ENCODE results near the gene C2CD4A.
"Not testable (repeated sequence)": the region's sequence is repeated elsewhere in the genome, so short reads cannot be mapped to it uniquely, and the experiment has no call there.

Gene C2CD4A, protein sequence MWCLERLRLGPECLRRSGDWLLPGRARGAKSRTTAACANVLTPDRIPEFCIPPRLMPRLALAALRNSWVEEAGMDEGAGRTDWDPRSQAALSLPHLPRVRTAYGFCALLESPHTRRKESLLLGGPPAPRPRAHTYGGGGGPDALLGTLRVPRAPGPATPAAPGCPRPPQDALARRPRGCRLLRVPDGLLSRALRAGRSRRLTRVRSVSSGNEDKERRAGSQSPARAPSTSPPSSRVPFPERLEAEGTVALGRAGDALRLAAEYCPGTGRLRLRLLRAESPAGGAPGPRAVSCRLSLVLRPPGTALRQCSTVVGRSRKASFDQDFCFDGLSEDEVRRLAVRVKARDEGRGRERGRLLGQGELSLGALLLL

DNA sequence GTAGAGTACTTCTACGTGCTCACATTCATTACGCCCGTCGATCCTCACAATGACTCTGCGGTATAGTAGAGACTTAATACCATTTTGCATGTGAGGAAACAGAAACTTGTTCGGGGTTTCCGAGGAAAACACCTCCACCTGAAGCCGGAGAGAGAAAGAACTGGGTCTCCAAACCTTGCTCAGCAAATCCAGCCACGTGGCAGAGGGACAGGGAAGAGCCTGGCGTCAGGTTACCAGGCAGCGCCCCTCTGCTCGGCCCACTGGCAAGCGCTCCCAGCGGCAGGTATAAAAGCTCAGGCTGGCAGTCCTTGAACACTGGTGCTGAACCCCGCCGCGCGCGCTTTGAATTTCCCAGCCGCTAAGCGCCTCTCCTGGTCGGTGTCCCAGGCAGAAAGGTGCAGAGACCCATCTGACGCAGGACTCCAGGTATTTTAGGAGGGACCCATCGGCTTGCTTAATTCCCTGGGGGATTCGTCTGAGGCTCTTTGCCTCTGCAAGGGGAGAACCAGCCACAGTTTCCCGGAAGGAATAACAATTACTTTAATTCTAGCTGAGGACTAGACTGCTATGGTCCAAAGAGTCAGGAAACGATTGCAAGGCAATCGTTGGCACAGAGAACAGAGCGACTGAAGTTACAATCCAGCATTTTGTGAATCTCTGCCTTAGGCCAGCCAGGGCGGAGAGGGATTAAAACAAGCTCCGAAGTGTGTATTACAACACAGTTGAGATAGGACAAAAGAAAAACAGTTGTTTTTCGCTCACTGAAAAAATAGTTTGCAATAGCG is at the start of gene C2CD4A:
Gene C2CD4A (plus strand): TSS at position 315 of the 785 bp plus-strand sequence. CDS start 637 bp downstream, outside the sequence.
- peak; percentile 21 to 32 (median 22) for DNase-seq

DNA sequence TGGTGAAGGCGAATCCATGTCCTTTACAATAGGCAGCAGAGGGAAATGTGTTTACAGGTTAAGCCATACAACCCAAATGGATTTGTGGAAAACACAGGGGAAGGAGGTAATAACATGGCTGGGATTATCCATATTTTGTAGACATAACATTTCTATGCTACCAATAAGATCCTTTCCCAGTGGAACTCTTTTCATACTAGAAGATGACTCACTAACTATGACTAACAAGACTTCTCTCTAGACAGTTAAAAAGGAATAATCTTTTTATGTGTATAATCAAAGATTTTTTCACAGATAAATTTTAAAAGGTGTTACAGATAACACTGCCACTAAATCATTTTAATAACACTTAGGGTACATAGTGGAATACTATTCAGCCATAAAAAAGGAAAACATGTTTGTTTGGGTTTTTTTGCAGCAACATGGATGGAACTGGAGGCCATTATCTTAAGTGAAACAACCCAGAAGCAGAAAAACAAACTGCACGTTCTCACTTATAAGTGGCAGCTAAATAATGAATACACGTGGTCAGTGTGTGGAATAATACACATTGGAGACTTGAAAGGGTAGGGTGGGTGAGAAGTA is 46.1 kb upstream of the C2CD4A start:
- DNase-seq = no peak

DNA sequence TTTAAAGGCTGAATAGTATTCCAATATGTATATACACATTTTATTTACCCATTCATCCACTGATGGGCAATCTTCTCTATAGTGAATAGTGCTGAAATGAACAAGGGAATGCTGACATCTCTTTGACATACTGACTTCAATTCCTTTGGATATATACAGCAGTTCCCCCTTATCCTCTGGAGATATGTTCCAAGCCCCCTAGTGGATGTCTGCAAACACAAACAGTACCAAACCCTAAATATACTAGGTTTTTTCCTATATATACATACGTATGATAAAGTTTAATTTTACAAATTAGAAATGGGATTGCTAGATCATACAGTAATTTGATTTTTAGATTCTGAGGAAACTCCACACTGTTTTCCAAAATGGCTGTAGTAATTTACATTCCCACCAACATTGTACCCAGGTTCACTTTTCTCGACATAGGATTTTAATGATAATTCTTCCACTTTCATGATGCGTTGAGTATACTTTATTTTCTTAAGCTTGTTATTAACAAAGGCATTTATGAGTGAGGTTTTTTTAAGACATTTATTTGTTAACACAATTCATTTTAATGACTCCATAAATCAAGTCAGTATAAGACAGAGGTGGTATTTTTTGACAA is 44.7 kb upstream of the C2CD4A start:
- no peak for DNase-seq

DNA sequence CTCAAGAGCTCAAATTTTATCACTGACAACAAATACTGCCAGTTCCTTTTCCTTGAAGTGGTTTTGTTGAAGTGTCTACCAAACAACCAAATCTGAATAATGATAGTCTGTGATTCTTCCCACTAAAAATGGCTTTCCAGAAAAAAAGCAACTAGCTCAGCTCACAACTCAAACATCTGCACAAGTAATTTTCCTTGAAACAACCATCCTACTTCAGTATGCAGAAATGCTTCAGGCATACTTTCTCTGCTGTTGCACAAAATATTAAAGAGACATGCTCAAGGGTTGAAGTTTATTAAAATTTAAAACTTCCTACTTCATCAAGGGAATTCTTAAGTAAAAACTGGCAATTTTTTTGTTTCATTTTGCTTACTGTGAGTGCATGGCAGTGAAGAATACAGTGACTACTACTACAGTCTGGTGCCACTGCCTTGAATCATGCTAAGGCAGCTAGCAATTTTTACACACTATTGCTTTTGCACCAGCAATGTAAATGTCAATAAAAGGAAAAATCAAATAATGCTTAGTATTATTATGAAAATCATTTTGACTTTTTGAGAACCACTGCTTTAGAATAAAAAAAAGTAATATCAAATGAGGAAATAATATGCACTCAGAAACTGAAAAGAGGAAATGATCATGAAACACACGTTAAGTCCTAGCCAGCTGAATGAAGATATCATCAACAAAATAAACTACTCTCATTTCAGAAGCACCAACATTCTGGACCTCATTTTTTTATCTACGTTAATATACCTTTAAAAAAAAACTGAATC is 40.1 kb upstream of the C2CD4A start:
- no peak for DNase-seq

DNA sequence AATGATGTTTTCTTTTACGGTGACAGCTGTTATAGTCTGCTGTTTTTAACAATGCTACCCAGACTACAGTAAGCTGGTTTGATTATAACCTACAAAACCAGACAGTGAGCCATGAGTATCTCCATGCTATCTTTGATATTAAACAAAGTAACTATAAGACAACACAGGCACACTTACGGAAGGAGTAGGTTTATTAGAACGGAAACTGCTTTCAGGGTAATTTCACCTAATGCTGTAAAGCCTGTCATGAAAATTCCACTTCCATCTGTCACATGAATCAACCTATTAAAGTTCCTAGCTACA is 39.6 kb upstream of the C2CD4A start:
- DNase-seq = no peak

DNA sequence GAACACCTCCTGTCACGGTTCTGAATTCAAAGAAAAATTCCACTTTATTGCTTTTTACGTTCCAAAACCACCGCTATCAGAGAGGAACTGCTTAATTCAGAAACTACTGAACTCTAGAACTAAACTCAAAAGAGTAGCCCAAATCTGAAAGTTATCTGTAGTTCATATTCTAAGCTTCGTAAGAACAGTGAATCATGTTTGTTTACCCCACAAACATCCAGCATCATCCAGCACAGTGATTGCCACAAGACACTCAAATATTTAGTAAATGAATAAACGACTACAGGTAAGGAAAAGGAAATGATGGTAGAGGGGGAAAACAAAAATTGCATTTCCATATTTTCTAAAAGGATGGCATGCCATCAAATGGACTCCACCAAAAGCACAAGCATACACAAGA is 38.9 kb upstream of the C2CD4A start:
- no peak for DNase-seq

DNA sequence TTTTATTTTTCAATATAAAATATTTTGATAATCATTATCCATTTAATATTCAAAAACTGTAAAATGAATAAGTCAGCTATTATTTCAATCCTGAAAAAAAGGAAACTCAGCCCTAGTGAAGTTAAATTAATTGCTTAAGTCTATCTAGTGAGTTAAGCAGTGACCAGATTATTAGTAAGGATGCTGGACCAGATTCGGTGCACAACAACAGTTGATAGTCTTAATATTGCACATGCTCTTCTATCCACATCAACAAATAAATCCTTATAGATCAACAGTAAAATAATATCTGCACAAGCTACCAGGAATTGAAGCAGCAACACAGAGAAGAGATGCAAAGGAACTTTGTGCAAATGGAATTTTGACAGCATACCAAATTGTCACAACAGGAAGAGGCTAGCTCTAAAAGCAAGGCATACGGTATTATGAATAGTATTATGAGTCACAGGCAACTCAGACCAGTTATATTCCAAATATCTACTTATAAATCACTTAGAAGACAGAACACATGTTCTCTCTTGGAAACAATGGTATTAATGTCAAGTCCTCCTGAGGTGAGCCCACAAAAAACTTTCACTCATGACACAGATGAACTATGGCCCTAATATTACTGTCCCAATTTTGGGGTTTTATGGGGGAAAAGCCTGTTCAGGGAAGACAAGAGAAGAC is 31.4 kb upstream of the C2CD4A start:
- DNase-seq = no peak

DNA sequence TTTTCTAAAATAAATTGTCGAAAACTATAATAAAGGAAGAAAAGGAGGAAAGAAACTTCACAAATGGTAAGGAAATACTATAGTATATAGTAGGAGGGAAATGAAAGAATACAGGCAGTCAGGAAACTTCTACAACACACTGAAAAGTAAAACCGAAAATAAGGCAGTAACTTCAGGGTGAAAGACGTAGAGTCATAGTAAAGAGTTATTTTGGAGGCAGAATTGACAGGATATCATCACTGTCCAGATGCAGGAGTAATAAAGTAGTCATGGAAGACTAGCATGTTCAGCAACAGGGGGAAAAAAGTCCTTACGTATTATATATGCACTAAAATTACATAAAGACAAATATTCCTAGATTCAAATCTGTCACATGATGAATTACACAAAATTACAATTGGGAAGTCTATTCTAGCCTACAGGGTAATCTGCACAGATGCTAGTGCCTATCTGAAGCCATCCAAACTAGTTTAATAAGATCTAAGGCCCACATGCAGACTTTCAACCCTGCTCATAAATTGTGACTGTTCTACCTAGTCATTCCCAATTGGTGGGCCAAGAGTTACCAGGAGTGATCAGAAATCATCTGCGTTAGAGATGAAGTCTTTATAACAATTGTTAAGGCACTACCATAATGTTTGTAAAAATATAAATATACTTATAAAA is 20.6 kb upstream of the C2CD4A start:
- no peak for DNase-seq

DNA sequence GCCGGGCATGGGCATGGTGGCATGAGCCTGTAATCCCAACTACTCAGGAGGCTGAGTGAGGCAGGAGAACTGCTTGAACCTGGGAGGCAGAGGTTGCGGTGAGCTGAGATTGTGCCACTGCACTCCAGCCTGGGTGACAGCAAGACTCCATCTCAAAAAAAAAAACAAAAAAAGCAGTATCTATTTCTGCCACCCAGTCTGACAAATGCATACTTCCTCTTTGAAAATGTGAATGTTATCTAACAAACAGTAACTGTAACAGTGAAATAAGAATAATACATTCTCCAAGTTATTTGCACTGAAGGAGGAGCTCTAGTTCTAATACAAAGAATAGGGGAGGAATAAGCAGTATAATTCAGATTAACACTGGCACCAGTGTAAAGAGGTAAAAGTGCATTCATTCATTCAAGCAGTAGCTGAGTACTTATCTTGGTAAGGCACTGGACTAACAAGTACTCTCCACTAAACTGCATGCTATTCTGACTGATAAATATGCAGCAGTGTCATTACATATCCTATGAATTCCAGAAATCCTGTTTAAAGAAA is 19.4 kb upstream of the C2CD4A start:
- no peak for DNase-seq

DNA sequence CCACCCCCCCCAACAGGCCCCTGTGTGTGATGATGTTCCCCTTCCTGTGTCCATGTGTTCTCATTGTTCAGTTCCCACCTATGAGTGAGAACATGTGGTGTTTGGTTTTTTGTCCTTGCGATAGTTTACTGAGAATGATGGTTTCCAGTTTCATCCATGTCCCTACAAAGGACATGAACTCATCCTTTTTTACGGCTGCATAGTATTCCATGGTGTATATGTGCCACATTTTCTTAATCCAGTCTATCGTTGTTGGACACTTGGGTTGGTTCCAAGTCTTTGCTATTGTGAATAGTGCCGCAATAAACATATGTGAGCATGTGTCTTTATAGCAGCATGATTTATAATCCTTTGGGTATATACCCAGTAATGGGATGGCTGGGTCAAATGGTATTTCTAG is 18.5 kb upstream of the C2CD4A start:
- not testable (repeated sequence) for DNase-seq

DNA sequence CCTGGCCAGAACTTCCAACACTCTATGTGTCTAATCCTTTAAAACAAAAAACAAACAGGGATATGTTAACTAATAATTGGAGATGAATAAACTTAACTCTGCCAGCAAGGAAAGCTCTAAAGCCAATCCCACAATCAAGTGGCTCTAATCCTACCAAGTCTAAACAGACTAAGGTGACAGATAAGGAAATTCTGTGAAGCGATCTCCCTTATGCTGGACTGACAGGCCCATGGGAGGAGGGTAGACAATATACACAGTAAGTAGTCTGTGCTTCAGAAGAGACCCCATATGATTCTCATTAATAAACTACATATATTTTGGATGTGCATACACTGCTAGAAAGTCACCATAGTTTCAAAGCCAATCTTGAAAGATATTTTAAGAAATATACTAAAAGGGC is 16.7 kb upstream of the C2CD4A start:
- no peak for DNase-seq

DNA sequence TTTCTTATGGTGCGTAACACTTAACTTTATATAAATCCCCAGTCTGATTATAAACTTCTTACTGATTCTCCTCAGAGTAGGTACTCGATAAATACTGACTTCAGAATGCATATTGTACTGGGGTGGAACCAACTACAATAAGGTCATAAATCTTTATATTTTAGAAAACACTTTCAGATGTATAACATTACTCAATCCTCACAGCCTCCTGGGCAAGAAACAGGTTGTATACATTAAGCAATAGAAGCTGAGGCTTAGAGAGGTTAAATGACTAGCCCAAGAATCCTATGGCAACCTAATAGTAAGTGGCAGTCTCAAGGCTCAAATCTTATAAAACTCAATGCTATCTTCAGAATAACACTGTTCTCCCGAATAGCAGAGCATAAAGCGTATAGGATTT is 15.6 kb upstream of the C2CD4A start:
- DNase-seq = no peak

DNA sequence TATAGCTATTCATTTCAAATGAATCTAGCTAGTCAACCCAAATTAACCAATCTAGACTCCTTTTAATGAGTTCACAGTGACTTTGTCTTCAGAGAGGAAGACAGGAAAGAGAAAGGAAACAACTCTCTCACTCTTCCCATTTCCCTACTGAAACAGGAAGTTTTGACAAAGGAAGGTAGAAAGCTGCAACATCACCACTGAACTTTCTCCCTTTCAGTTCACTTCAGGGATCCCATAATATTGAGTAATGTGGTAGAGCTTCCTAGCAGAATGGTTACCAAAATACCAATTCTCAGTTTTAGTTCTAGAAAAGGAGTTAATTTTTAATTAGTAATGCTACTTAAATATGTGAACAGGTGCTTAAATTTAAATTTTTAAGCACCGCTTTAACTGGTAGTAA is 14.1 kb upstream of the C2CD4A start:
- DNase-seq = no peak

DNA sequence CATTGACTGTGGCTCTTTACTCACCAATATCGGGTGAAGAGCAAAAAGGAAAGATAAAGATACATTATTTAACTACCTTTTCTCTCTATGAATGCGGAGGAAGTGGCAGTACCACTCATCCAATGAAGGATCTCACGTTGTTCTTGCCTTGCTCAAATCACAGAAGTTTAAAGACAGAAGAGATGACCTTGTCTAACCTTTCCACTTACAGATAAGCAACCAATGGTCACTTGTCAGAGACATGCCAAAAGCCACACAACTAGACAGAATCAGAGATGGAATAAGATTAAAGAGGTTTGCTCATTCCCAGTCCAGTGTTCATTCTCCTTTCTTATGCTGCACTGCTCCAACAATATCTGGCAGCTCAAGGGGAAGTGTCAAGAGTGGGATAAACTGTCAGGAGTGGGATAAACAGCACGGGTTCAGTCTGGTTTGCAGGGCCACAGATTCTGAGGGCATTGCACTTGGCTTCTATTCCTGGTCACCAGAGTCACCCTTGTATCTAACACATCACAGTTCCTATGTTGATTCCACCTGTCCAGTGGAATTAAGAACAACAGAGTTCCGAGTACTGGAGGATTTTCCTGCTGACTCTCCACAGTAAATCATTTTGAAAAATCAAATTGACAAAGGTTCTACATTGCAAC is 13.2 kb upstream of the C2CD4A start:
- no peak for DNase-seq

DNA sequence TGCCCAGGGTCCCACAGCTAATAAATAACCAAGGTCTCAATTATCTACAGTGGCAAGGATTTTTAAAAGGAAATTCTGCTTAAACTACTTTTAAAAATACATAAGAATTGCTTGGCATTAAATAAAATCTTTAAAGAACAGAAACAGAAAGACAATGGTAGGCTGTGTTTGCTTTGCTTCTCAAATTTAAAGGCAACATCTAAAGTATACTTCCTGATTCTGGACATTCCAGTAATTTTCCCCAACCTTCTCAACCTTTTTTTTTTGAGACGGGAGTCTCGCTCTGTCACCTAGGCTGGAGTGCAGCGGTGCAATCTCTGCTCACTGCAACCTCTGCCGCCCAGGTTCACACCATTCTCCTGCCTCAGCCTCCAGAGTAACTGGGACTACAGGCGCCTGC is 11.8 kb upstream of the C2CD4A start:
- DNase-seq = no peak

DNA sequence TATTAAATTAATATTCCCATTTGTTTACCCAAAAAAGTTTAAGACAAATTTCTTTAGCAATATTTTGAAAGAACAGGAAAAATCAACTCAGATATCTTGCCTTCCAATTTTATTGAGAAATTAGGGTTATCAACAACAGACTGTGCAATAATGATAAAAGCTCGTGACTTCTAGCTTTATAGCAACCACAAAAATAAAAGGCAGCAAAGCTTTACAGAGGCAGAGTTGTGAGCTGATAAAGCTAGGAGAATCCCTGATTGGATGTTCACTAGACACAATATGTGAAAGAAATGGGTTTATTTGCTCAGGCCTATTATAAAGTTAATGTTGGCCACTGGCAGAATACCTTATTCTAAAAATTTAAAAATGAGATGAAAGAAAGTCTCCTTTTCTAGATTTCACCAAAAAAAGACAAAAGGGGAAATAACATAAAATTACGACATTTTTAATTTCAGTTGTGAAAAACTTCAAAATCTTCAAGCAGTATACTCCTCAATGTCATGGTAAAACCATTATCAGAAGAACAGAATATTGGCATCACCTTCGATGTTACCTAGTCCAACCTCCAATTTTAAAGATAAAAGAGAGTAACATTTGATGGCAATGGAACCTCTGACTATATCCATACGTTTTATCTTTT is 9.3 kb upstream of the C2CD4A start:
- DNase-seq = no peak

DNA sequence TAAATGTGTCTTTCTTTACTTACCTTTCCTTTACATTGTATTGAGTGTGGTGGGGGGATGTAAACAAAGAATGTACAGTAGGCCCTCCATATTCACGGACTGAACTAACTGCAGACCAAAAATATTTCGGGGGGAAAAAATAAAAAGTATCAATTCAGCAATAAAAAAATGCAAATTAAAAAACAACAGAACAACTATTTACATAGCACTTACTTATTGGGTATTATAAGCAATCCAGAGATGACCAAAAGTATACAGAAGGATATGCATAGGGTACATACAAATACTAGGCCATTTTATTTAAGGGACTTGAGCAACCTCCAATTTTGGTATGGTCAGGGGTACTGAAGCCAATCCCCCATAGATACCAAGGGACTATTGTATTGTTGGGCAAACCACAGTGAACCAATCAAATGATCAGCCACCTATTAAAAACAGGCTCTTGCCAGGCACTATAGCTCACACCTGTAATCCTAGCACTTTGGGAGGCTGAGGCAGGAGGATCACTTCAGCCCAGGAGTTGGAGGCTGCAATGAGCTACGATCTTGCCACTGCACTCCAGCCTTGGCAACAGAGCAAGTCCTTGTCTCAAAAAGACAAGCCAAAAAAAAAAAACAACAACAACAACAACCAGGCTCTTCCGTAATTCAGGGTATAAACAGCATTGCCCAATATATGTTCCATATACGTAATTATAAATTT is 8.3 kb upstream of the C2CD4A start:
- DNase-seq = no peak

DNA sequence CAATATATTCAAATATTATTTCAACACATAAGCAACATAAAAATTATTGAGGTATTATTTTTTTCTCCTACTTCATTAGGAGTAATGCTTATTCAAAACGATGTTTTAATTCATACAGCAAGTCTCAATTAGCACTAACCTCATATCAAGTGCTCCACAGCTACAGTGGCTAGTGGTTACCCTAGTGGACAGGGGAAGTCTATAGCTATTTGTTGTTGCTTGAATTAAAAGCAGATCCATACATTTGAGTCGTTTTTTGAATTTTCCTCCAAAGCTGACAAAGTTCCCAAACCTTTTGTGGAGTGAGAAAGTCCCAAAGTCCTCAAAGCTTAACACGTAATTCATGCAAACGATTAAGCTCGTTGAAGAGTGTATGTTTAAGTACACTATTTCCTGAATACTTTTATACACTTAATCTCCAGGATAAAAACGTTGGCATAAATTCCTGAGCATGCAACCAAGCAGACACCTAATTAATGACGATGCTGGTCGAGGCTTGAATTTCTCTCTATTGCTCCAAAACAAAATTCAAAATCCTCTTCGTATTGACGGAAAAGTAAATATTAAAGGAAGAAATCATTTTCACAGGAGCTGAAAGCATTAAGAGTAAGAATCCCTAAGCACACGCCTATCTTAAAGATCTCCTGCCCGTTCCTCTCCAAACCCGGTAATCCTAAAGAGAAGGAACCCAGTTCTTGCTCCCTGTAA is 7.5 kb upstream of the C2CD4A start:
- DNase-seq = no peak

DNA sequence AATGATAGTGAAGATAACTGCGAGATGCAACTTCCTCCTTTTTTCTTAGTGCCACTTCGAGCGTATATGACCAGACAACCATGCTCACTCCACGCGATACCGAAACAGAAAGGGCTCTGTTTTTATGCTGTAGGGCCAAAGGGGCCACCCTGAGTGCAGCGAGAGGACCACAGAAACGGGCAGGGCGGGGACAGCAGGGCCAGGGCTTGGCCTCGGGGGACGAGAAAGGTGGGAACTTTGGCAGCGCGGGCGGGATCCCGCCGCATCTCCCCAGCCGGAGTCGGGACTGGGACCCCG is 7.0 kb upstream of the C2CD4A start:
- DNase-seq = peak in 3 of 4 experiments; percentile 31 to 41 (median 37)

All from activated CD4-positive, CD25-positive, alpha-beta regulatory T cell (primary cell).